H1 (cell line): Measurements from ENCODE around the gene ICOSLG. TPM values are rescaled to one million over a fixed set of nuclear protein-coding genes. Genes with fewer than 3 reads are reported as not detected.

Source experiments
- CTCF ChIA-PET: fragments of 300-600 bp; sonication (Branson Sonifier 250); formaldehyde crosslinking; loops from one replicate; lab custom pipeline; 2021; ENCODE audit not compliant: partially characterized antibody; lab: Charles Lee
- POLR2A ChIA-PET: fragments of 300-600 bp; sonication (Branson Sonifier 250); formaldehyde crosslinking; loops from one replicate; lab custom pipeline; 2021; ENCODE audit warnings: inconsistent platforms; ENCODE audit not compliant: partially characterized antibody; lab: Charles Lee
- DNase-seq, 2 experiments: peaks; one replicate each; pipeline versions ENCODE4 v3.0.0 to v3.0.0-alpha.2; 2010 to 2022; ENCODE audit warnings: low spot score in 2 of 2, low read depth in 1 of 2, mixed read lengths in 1 of 2
- FAIRE-seq: peaks from 2 replicates; lab custom pipeline; 2011; peaks lifted over from hg19 to GRCh38; lab: Jason Lieb, UNC
- H2AFZ ChIP-seq: 2 replicates; pipeline ENCODE4 v1.8.1; 2012; ENCODE audit warnings: low read length, inconsistent platforms
- H2AK5ac ChIP-seq: 2 replicates; pipeline ENCODE4 v1.6.1; 2013; ENCODE audit warnings: low read depth, low read length
- H2BK120ac ChIP-seq: replicated peaks from 2 replicates; pipeline ENCODE3; 2013; ENCODE audit warnings: low read depth, low read length, inconsistent platforms
- H2BK12ac ChIP-seq: 2 replicates; pipeline ENCODE4 v1.6.1; 2013; ENCODE audit warnings: low read depth, low read length
- H2BK15ac ChIP-seq: 2 replicates; pipeline ENCODE4 v1.6.1; 2013; ENCODE audit warnings: low read length
- H2BK20ac ChIP-seq: 2 replicates; pipeline ENCODE4 v1.6.1; 2013; ENCODE audit warnings: low read length
- H2BK5ac ChIP-seq: 2 replicates; pipeline ENCODE4 v1.6.1; 2013; ENCODE audit warnings: low read depth, low read length
- H3K14ac ChIP-seq: 2 replicates; pipeline ENCODE4 v1.6.1; 2013; ENCODE audit warnings: inconsistent platforms; ENCODE audit not compliant: insufficient read length
- H3K18ac ChIP-seq: 2 replicates; pipeline ENCODE4 v1.6.1; 2013; ENCODE audit warnings: low read length; ENCODE audit errors: extremely low read depth
- H3K23ac ChIP-seq: 2 replicates; pipeline ENCODE4 v1.6.1; 2013; ENCODE audit warnings: inconsistent platforms; ENCODE audit not compliant: insufficient read length
- H3K23me2 ChIP-seq: 2 replicates; pipeline ENCODE4 v1.6.1; 2013; ENCODE audit warnings: low read depth, low read length
- H3K27ac ChIP-seq: 2 replicates; pipeline ENCODE4 v1.6.1; 2011; ENCODE audit warnings: low read depth, low read length, inconsistent platforms
- H3K27me3 ChIP-seq, 4 experiments: replicated peaks in 1 of 4; 1 replicate in 1 of 4; 2 replicates in 3 of 4; pipeline versions ENCODE4 v1.6.1 to v1.8.1; 2011 to 2013; ENCODE audit warnings: low read length in 3 of 4, mild to moderate bottlenecking in 3 of 4, inconsistent platforms in 2 of 4, mixed read lengths in 2 of 4, moderate library complexity in 1 of 4; ENCODE audit not compliant: control insufficient read depth in 3 of 4, insufficient read depth in 3 of 4; ENCODE audit errors: extremely low read depth in 1 of 4
- H3K36me3 ChIP-seq, 4 experiments: 2 replicates each; pipeline versions ENCODE4 v1.6.1 to v1.8.1; 2011 to 2013; ENCODE audit warnings: mild to moderate bottlenecking in 4 of 4, low read length in 3 of 4, moderate library complexity in 2 of 4, control low read depth in 1 of 4, inconsistent platforms in 1 of 4; ENCODE audit not compliant: insufficient read depth in 4 of 4, control insufficient read depth in 2 of 4
- H3K4ac ChIP-seq: replicated peaks from 2 replicates; pipeline ENCODE3; 2013; ENCODE audit warnings: low read length, low read depth, mixed read lengths, inconsistent platforms; ENCODE audit not compliant: insufficient read length
- H3K4me1 ChIP-seq, 4 experiments: replicated peaks in 1 of 4; 1 replicate in 1 of 4; 2 replicates in 3 of 4; pipeline versions ENCODE4 v1.6.1 to v1.8.1; 2011 to 2013; ENCODE audit warnings: low read length in 3 of 4, inconsistent platforms in 2 of 4, mixed read lengths in 1 of 4; ENCODE audit not compliant: insufficient read depth in 4 of 4, control insufficient read depth in 3 of 4
- H3K4me2 ChIP-seq, 2 experiments: 2 replicates each; pipeline versions ENCODE4 v1.6.1 to v1.8.1; 2011 to 2013; ENCODE audit warnings: low read depth in 2 of 2, low read length in 2 of 2, control low read depth in 1 of 2, inconsistent platforms in 1 of 2, mild to moderate bottlenecking in 1 of 2; ENCODE audit not compliant: insufficient read depth in 1 of 2
- H3K4me3 ChIP-seq, 4 experiments: fragments of 200-600, 300-600 bp in 1 of 4; sonication (generic), shearing (Covaris generic), sonication (Bioruptor Twin) in 1 of 4; 2 replicates each; pipeline versions ENCODE4 v1.5.1 to v1.8.1; 2011 to 2016; ENCODE audit warnings: low read length in 4 of 4, low read depth in 3 of 4, control low read depth in 2 of 4, inconsistent platforms in 2 of 4, mild to moderate bottlenecking in 2 of 4, mixed read lengths in 1 of 4, moderate library complexity in 1 of 4; ENCODE audit not compliant: insufficient read depth in 2 of 4; ENCODE audit errors: extremely low read depth in 1 of 4
- H3K56ac ChIP-seq: replicated peaks from 2 replicates; pipeline ENCODE3; 2013; ENCODE audit warnings: low read depth, mild to moderate bottlenecking, mixed read lengths, low read length, inconsistent platforms; ENCODE audit not compliant: insufficient read length
- H3K79me1 ChIP-seq: 2 replicates; pipeline ENCODE4 v1.6.1; 2013; ENCODE audit warnings: low read depth, low read length, control low read depth
- H3K79me2 ChIP-seq, 2 experiments: 2 replicates each; pipeline versions ENCODE4 v1.6.1 to v1.8.1; 2012 to 2013; ENCODE audit warnings: low read length in 2 of 2, mild to moderate bottlenecking in 2 of 2, inconsistent platforms in 1 of 2; ENCODE audit not compliant: insufficient read depth in 2 of 2, control insufficient read depth in 1 of 2
- H3K9ac ChIP-seq, 4 experiments: replicated peaks in 1 of 4; 1 replicate in 1 of 4; 2 replicates in 3 of 4; pipeline versions ENCODE4 v1.6.1 to v1.8.1; 2011 to 2013; ENCODE audit warnings: low read depth in 3 of 4, low read length in 3 of 4, control low read depth in 2 of 4, mild to moderate bottlenecking in 2 of 4, moderate library complexity in 2 of 4, inconsistent platforms in 1 of 4; ENCODE audit errors: extremely low read depth in 1 of 4
- H3K9me3 ChIP-seq, 2 experiments: 2 replicates each; pipeline versions ENCODE4 v1.6.1 to v1.8.1; 2012 to 2013; ENCODE audit warnings: mild to moderate bottlenecking in 2 of 2, moderate library complexity in 2 of 2, control low read depth in 1 of 2, inconsistent platforms in 1 of 2, low read depth in 1 of 2, low read length in 1 of 2, mixed read lengths in 1 of 2; ENCODE audit not compliant: insufficient read depth in 2 of 2
- H4K20me1 ChIP-seq, 2 experiments: replicated peaks in 1 of 2; 2 replicates each; pipeline versions ENCODE3 to v1.8.1; 2011 to 2013; ENCODE audit warnings: inconsistent platforms in 2 of 2, low read length in 2 of 2, mild to moderate bottlenecking in 1 of 2; ENCODE audit not compliant: insufficient read depth in 2 of 2, control insufficient read depth in 1 of 2
- H4K5ac ChIP-seq: 2 replicates; pipeline ENCODE4 v1.6.1; 2013; ENCODE audit warnings: low read length, low read depth, mixed read lengths, inconsistent platforms; ENCODE audit not compliant: insufficient read length
- H4K8ac ChIP-seq: 2 replicates; pipeline ENCODE4 v1.8.0; 2013; ENCODE audit warnings: mild to moderate bottlenecking, moderate library complexity, low read length, inconsistent platforms; ENCODE audit not compliant: insufficient read depth; ENCODE audit errors: extremely low read depth
- H4K91ac ChIP-seq: replicated peaks from 2 replicates; pipeline ENCODE3; 2013; ENCODE audit warnings: low read length, mixed read lengths, inconsistent platforms; ENCODE audit not compliant: insufficient read length
- CTBP2 ChIP-seq: IDR thresholded peaks from 2 replicates; pipeline ENCODE4 v1.7.0; 2011; ENCODE audit warnings: borderline replicate concordance, mild to moderate bottlenecking, moderate library complexity, mixed read lengths, low read length; ENCODE audit not compliant: insufficient read depth, insufficient read length
- EZH2 ChIP-seq: fragments of 200-600 bp; sonication (generic); IDR thresholded peaks from 2 replicates; pipeline ENCODE4 v1.7.1; 2012; ENCODE audit warnings: low read depth, mild to moderate bottlenecking, moderate library complexity, low read length, inconsistent platforms; ENCODE audit not compliant: severe bottlenecking
- GABPA ChIP-seq: IDR thresholded peaks from 2 replicates; pipeline ENCODE4 v1.6.1; 2011; ENCODE audit warnings: mild to moderate bottlenecking, low read length, moderate library complexity, borderline replicate concordance; ENCODE audit not compliant: insufficient read depth
- HDAC2 ChIP-seq, 2 experiments: fragments of 300-600 bp in 1 of 2; sonication (generic) in 1 of 2; IDR thresholded peaks; 2 replicates each; pipeline ENCODE4 v1.6.1; 2011 to 2012; ENCODE audit warnings: low read depth in 2 of 2, low read length in 2 of 2, mild to moderate bottlenecking in 2 of 2, moderate library complexity in 2 of 2, borderline replicate concordance in 1 of 2, inconsistent platforms in 1 of 2
- POLR2AphosphoS5 ChIP-seq: IDR thresholded peaks from 2 replicates; pipeline ENCODE4 v1.6.1; 2011; ENCODE audit warnings: low read depth, low read length
- POU5F1 ChIP-seq: IDR thresholded peaks from 2 replicates; pipeline ENCODE4 v1.6.1; 2011; ENCODE audit warnings: low read depth, mild to moderate bottlenecking, low read length, moderate library complexity
- RAD21 ChIP-seq, 2 experiments: IDR thresholded peaks in 1 of 2; conservative IDR thresholded peaks in 1 of 2; 2 replicates each; pipeline ENCODE4 v1.6.1; 2011; ENCODE audit warnings: low read depth in 2 of 2, low read length in 2 of 2, improper control_type of control experiment in 1 of 2, inconsistent platforms in 1 of 2, mild to moderate bottlenecking in 1 of 2, moderate library complexity in 1 of 2
- TAF1 ChIP-seq: IDR thresholded peaks from 2 replicates; pipeline ENCODE4 v1.6.1; 2011; ENCODE audit warnings: mild to moderate bottlenecking, low read depth, low read length
- TCF12 ChIP-seq: IDR thresholded peaks from 2 replicates; pipeline ENCODE4 v1.6.1; 2011; ENCODE audit warnings: low read depth, mild to moderate bottlenecking, low read length
- WGBS, 2 experiments: shearing (Covaris generic) in 1 of 2; methylation state at CpG; one replicate each; pipeline versions ENCODE4 v1.1.6 to v1.1.7; 2013 to 2015; ENCODE audit warnings: low lambda C conversion rate in 2 of 2, mixed read lengths in 2 of 2, inconsistent platforms in 1 of 2, low coverage in 1 of 2, missing lambda C conversion rate in 1 of 2; ENCODE audit not compliant: insufficient replicate concordance in 2 of 2, insufficient coverage in 1 of 2, insufficient read length in 1 of 2; ENCODE audit errors: extremely low coverage in 1 of 2, missing lambda C conversion rate in 1 of 2; 5-methylcytosine and 5-hydroxymethylcytosine counted together
- polyA plus RNA-seq, 7 experiments: library from polyadenylated mRNA; depleted of rRNA in 3 of 7; stranded (reverse) in 5 of 7; unstranded in 2 of 7; fragments of >200 nt in 5 of 7; fragments of 200-250 nt in 2 of 7; gene quantifications; 1 replicate in 5 of 7; 2 replicates in 1 of 7; 4 replicates in 1 of 7; pipeline versions ENCODE4 v1.2.1 to v1.2.3, GENCODE V29; 2011 to 2013; ENCODE audit warnings: missing spikeins in 2 of 7, mixed read lengths in 2 of 7
- total RNA-seq: library from RNA; stranded (reverse); fragmentation: NEBNext Ultra II Directional; extraction: Animal tissue kit (Norgen Biotek cat#: 25700); gene quantifications from 2 replicates; pipeline ENCODE4 v1.2.1, GENCODE V29; 2021
- TF ChIP-seq, protein P1 (sequence below): IDR thresholded peaks from 2 replicates; pipeline ENCODE4 v1.6.1; 2011; ENCODE audit warnings: low read depth, mild to moderate bottlenecking, low read length; ENCODE audit not compliant: insufficient read depth

ICOSLG gene
- total and polyA plus RNA-seq, 2 of the 8 experiments (the other 6 are each of a cell fraction or from before 2014, with no cell fraction given), result 2.3 to 5.5 TPM

DNA sequence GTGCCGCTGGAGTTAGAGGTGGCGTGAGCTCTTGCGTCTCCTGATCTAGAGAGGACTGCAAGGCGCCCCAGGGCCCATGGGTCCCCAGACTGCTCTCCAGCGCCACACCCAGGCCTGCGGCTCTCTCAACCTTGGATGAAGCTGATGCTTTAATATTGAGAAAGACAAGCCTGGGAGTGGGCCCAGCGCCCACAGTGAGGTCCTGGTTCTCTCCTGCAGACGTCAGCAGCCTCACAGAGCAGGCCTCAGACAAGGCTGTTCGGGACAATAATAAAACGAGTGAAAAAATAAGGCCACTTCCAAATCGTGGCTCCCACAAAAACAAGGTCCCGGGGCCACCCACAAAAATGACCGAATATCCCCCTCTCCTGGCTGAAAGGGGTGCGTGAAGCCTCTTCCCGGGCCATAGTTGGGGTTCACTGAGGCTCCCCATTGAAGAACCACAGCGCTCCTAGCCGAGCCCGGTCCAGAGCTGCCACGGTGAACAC is 27.0 kb upstream of the ICOSLG start:
- FAIRE-seq (no peak), DNase-seq (peak in 1 of 2 experiments; percentile 66)
- Histone ChIP-seq H2AK5ac (no peak overlapping the region), H3K4me2 (no peak overlapping the region), H2BK120ac (no peak overlapping the region), H2BK20ac (no peak overlapping the region), H4K91ac (no peak overlapping the region), H3K14ac (no peak overlapping the region), H2BK5ac (0 out of 2 replicates have a peak overlapping the region, but pooled peaks have one; percentile 3), H3K23ac (no peak overlapping the region), H2BK12ac (no peak overlapping the region), H3K9me3 (no peaks in the 10 kb centered on the region), H4K20me1 (no peaks in the 10 kb centered on the region), H2BK15ac (no peak overlapping the region), H3K23me2 (no peaks in the 10 kb centered on the region; the same call in 1 of the 2 replicates), H3K56ac (no peak overlapping the region), H3K4me3 (no peak overlapping the region), H3K4ac (no peak overlapping the region), H3K18ac (no peak overlapping the region), H3K36me3 (no peaks in the 10 kb centered on the region), H3K27ac (no peak overlapping the region), H3K79me2 (no peaks in the 10 kb centered on the region), H3K79me1 (no peaks in the 10 kb centered on the region), H4K8ac (no peak overlapping the region), H2AFZ (no peak overlapping the region), H4K5ac (no peak overlapping the region), H3K27me3 (no peaks in the 10 kb centered on the region), H3K4me1 (peaks cover 0 to 7% (median 4%) of the 10 kb centered on the region in 4 experiments; a peak in 6 of 7 replicates), H3K9ac (no peak overlapping the region)
- CTCF ChIA-PET, result interaction anchor here (0.7 to 2.3 kb wide), 11 partner anchors 9 to 1825 kb away, joined by 3 to 11 read pairs (median 6); partner anchors contain the start of gene AIRE
- 83% methylated on average over 17 of the region's 19 CpGs; no CpG with 5 or more reads in 1 of the 2 experiments for WGBS, 2 experiments
- POLR2A ChIA-PET, result interaction anchor here (1.0 kb wide), 1 partner anchor 220 kb away, joined by 4 read pairs; no protein-coding TSS in a partner anchor
- TF ChIP-seq TCF12, result no peak
- TF ChIP-seq, protein P1, sequence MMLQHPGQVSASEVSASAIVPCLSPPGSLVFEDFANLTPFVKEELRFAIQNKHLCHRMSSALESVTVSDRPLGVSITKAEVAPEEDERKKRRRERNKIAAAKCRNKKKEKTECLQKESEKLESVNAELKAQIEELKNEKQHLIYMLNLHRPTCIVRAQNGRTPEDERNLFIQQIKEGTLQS, result no peak
- TF ChIP-seq GABPA, result 0 out of 2 replicates have a peak, but pooled peaks have one; percentile 55
- no peak for TF ChIP-seq EZH2
- TF ChIP-seq HDAC2 (IDR thresholded peaks at IDR 0.05; ENCODE audit: borderline replicate concordance in 1 of 2, low read depth in 2 of 2, low read length in 2 of 2), result no peak
- no peak for TF ChIP-seq TAF1
- no peak for TF ChIP-seq POLR2AphosphoS5
- TF ChIP-seq CTBP2, result no peak
- TF ChIP-seq POU5F1, result no peak
- TF ChIP-seq RAD21 (IDR thresholded peaks at IDR 0.05 in 1 of 2, conservative IDR thresholded peaks at IDR 0.05 in 1 of 2; ENCODE audit: low read depth in 2 of 2, low read length in 2 of 2), result peak; percentile 56 to 64
